Measurements from ENCODE around the gene ARID3C.

DNA sequence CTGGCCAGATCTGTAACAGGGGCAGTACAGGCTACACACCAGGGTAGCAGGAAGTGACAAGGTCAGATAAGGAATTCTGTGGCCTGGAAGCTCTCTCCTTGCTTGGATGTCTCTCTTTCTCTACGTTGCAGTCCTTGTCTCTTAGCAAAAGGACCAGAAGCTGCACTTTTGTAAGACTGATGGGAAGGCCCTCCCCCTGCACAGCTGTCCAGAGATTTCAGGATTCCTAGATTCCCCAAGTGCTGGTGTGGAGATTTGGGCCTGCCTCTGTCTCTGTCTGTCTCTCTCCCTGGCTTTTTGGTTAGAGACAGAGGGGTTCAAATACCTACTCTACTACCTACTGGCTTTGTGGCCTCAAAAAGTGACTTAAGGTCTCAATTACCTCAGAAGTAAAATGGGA lies 29.3 kb downstream of the ARID3C start:
- TF ChIP-seq, protein P1, sequence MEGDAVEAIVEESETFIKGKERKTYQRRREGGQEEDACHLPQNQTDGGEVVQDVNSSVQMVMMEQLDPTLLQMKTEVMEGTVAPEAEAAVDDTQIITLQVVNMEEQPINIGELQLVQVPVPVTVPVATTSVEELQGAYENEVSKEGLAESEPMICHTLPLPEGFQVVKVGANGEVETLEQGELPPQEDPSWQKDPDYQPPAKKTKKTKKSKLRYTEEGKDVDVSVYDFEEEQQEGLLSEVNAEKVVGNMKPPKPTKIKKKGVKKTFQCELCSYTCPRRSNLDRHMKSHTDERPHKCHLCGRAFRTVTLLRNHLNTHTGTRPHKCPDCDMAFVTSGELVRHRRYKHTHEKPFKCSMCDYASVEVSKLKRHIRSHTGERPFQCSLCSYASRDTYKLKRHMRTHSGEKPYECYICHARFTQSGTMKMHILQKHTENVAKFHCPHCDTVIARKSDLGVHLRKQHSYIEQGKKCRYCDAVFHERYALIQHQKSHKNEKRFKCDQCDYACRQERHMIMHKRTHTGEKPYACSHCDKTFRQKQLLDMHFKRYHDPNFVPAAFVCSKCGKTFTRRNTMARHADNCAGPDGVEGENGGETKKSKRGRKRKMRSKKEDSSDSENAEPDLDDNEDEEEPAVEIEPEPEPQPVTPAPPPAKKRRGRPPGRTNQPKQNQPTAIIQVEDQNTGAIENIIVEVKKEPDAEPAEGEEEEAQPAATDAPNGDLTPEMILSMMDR (IDR thresholded peaks at IDR 0.05), result no peak
- TF ChIP-seq POLR2A (IDR thresholded peaks at IDR 0.05) (no peak), POLR2AphosphoS5 (IDR thresholded peaks at IDR 0.05) (no peak)
